Activated CD8-positive, alpha-beta memory T cell treated with anti-CD3 and anti-CD28 coated beads, Interleukin-2, amount 10 ng/mL, durations not matched to agents 7 days and 5 days (primary cell): Measurements from ENCODE around the gene SMLR1. TPM values are rescaled to one million over a fixed set of nuclear protein-coding genes. Genes with fewer than 3 reads are reported as not detected.

Experiments used
- ATAC-seq: fragments of 150-1000 bp; cut with Tn5 transposase; one replicate; pipeline ENCODE4 v1.10.0; 2021; ENCODE audit warnings: moderate library complexity
- CTCF ChIA-PET: fragments of 350-600 bp; sonication (Branson Sonifier 250); formaldehyde crosslinking; loops from one replicate; lab custom pipeline; 2021; ENCODE audit warnings: antibody characterized with exemption; lab: Charles Lee
- DNase-seq: peaks from one replicate; pipeline ENCODE4 v3.0.0-alpha.2; 2020
- H3K27ac Mint-ChIP-seq: one replicate; pipeline ENCODE4 v1.8.0; 2021; ENCODE audit warnings: mild to moderate bottlenecking, mixed read lengths
- H3K27me3 Mint-ChIP-seq: one replicate; pipeline ENCODE4 v1.8.0; 2021; ENCODE audit warnings: mixed read lengths
- H3K36me3 Mint-ChIP-seq: one replicate; pipeline ENCODE4 v1.8.0; 2021; ENCODE audit warnings: mild to moderate bottlenecking, mixed read lengths
- H3K4me1 Mint-ChIP-seq: one replicate; pipeline ENCODE4 v1.8.0; 2021; ENCODE audit warnings: mixed read lengths
- H3K4me3 Mint-ChIP-seq: one replicate; pipeline ENCODE4 v1.8.0; 2021; ENCODE audit warnings: mild to moderate bottlenecking, moderate library complexity, mixed read lengths
- H3K9me3 Mint-ChIP-seq: one replicate; pipeline ENCODE4 v1.8.0; 2022; ENCODE audit warnings: low read depth, mixed read lengths
- total RNA-seq, 2 experiments: library from RNA; stranded (reverse); gene quantifications; one replicate each; pipeline ENCODE4 v1.2.3, GENCODE V29; 2021

Gene SMLR1
- total RNA-seq, 2 experiments from 2014 or later, result not detected

GRCh38 chr6:130849594-130849993, 22.4 kb downstream of the SMLR1 start:
- Mint-ChIP-seq H3K27ac (no peak overlapping the region), H3K9me3 (no peaks in the 10 kb centered on the region), H3K4me3 (no peak overlapping the region), H3K4me1 (peaks cover 12% of the 10 kb centered on the region), H3K27me3 (no peaks in the 10 kb centered on the region), H3K36me3 (no peaks in the 10 kb centered on the region)
- CTCF ChIA-PET, result interaction anchor here (0.8 kb wide), 1 partner anchor 22 kb away, joined by 3 read pairs; no protein-coding TSS in a partner anchor
- ATAC-seq (no peak), DNase-seq (no peak)

DNA sequence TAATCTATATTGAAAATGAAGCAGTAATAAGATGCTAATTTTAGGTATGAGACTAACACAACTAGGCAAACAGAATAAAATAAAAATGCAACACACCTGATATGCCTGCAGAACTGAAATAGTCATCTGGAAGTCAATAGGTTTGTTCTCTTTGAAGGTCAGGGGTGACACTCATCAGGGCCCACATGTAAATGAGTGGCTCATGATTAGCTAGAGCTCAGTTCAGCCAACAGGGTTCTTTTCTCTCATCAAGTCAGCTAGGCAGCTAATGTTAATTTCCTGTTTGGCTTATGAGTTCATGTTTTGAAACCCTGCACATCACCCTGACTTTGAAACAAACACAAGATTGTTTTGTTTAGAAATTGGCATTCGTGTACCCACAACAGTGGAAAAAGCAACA, 23.8 kb downstream of the SMLR1 start:
- DNase-seq, result no peak
- H3K27me3 Mint-ChIP-seq, result no peaks in the 10 kb centered on the region
- no peaks in the 10 kb centered on the region for H3K9me3 Mint-ChIP-seq
- ATAC-seq, result no peak
- H3K4me3 Mint-ChIP-seq, result no peak overlapping the region
- CTCF ChIA-PET, result interaction anchor here (0.9 to 1.4 kb wide), 4 partner anchors 12 to 529 kb away, joined by 3 to 7 read pairs (median 3); no protein-coding TSS in a partner anchor
- no peak overlapping the region for H3K27ac Mint-ChIP-seq
- H3K4me1 Mint-ChIP-seq, result peaks cover 12% of the 10 kb centered on the region
- H3K36me3 Mint-ChIP-seq, result no peaks in the 10 kb centered on the region

GRCh38 chr6:130852844-130853554, 25.8 kb downstream of the SMLR1 start:
- H3K27ac Mint-ChIP-seq, result no peak overlapping the region
- CTCF ChIA-PET, result no interaction called here
- peaks cover 12% of the 10 kb centered on the region for H3K4me1 Mint-ChIP-seq

GRCh38 chr6:130853555-130854183, 26.5 kb downstream of the SMLR1 start:
- Mint-ChIP-seq H3K27me3 (no peaks in the 10 kb centered on the region), H3K27ac (no peak overlapping the region), H3K36me3 (no peaks in the 10 kb centered on the region), H3K4me3 (no peak overlapping the region), H3K4me1 (peaks cover 9% of the 10 kb centered on the region), H3K9me3 (no peaks in the 10 kb centered on the region)
- ATAC-seq (no peak), DNase-seq (no peak)
- CTCF ChIA-PET, result no interaction called here

More at GRCh38 chr6:130852844-130853554, 25.8 kb downstream of the SMLR1 start:
- DNase-seq (no peak), ATAC-seq (no peak)
- no peaks in the 10 kb centered on the region for H3K27me3 Mint-ChIP-seq
- no peaks in the 10 kb centered on the region for H3K9me3 Mint-ChIP-seq
- H3K4me3 Mint-ChIP-seq, result no peak overlapping the region
- H3K36me3 Mint-ChIP-seq, result no peaks in the 10 kb centered on the region

DNA sequence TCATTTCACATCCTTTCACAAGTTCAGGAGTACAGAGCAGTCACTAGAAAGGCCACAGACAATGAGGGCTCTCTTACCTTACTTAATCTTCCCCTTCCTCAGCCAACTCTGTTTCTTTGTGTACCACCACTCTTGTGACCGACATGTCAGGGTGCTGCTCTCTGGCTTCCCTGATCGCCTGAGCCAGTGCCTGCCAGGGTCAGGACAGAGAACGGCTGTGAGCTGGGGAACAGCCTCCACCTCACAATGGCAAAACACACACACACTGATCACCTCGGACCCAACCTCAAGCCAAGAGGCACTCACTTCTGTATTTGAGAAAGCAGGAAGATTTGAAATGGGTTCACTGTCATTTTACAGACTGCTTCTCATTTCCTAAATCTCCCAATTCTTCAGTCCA, 30.8 kb downstream of the SMLR1 start:
- ATAC-seq, result no peak
- CTCF ChIA-PET, result no interaction called here
- Mint-ChIP-seq H3K4me1 (no peaks in the 10 kb centered on the region), H3K4me3 (no peak overlapping the region), H3K27ac (no peak overlapping the region), H3K27me3 (no peaks in the 10 kb centered on the region), H3K36me3 (no peaks in the 10 kb centered on the region), H3K9me3 (no peaks in the 10 kb centered on the region)
- DNase-seq, result no peak

GRCh38 chr6:130858498-130859160, 31.4 kb downstream of the SMLR1 start:
- CTCF ChIA-PET, result no interaction called here
- H3K9me3 Mint-ChIP-seq, result no peaks in the 10 kb centered on the region
- H3K27ac Mint-ChIP-seq, result no peak overlapping the region
- ATAC-seq (no peak), DNase-seq (no peak)
- no peaks in the 10 kb centered on the region for H3K4me1 Mint-ChIP-seq
- no peak overlapping the region for H3K4me3 Mint-ChIP-seq
- H3K27me3 Mint-ChIP-seq, result no peaks in the 10 kb centered on the region
- no peaks in the 10 kb centered on the region for H3K36me3 Mint-ChIP-seq

GRCh38 chr6:130859161-130859867, 32.1 kb downstream of the SMLR1 start:
- Mint-ChIP-seq H3K27ac (no peak overlapping the region), H3K36me3 (no peaks in the 10 kb centered on the region)
- no peak for ATAC-seq

GRCh38 chr6:130862370-130862769, 35.2 kb downstream of the SMLR1 start:
- DNase-seq (no peak), ATAC-seq (no peak)
- no peaks in the 10 kb centered on the region for H3K9me3 Mint-ChIP-seq
- H3K36me3 Mint-ChIP-seq, result no peaks in the 10 kb centered on the region
- no peak overlapping the region for H3K4me3 Mint-ChIP-seq
- no peaks in the 10 kb centered on the region for H3K4me1 Mint-ChIP-seq
- CTCF ChIA-PET, result interaction anchor here (0.6 kb wide), 1 partner anchor 12 kb away, joined by 3 read pairs; no protein-coding TSS in a partner anchor
- no peak overlapping the region for H3K27ac Mint-ChIP-seq
- no peaks in the 10 kb centered on the region for H3K27me3 Mint-ChIP-seq

More at GRCh38 chr6:130859161-130859867, 32.1 kb downstream of the SMLR1 start:
- H3K4me1 Mint-ChIP-seq, result no peaks in the 10 kb centered on the region
- no peak for DNase-seq
- H3K4me3 Mint-ChIP-seq, result no peak overlapping the region
- no peaks in the 10 kb centered on the region for H3K27me3 Mint-ChIP-seq
- CTCF ChIA-PET, result interaction anchor here (1.0 kb wide), 1 partner anchor 17 kb away, joined by 3 read pairs; no protein-coding TSS in a partner anchor
- no peaks in the 10 kb centered on the region for H3K9me3 Mint-ChIP-seq

- no peaks in the 10 kb centered on the region for H3K27me3 Mint-ChIP-seq
- ATAC-seq (no peak), DNase-seq (no peak)
- no peak overlapping the region for H3K27ac Mint-ChIP-seq
- no peaks in the 10 kb centered on the region for H3K9me3 Mint-ChIP-seq
- CTCF ChIA-PET, result interaction anchor here (1.0 to 1.5 kb wide), 2 partner anchors 9 to 26 kb away, joined by 3 to 5 read pairs; no protein-coding TSS in a partner anchor
- no peaks in the 10 kb centered on the region for H3K4me1 Mint-ChIP-seq
- no peak overlapping the region for H3K4me3 Mint-ChIP-seq
- no peaks in the 10 kb centered on the region for H3K36me3 Mint-ChIP-seq
These were observed 36.4 kb downstream of the SMLR1 start for GRCh38 chr6:130863415-130864230.

DNA sequence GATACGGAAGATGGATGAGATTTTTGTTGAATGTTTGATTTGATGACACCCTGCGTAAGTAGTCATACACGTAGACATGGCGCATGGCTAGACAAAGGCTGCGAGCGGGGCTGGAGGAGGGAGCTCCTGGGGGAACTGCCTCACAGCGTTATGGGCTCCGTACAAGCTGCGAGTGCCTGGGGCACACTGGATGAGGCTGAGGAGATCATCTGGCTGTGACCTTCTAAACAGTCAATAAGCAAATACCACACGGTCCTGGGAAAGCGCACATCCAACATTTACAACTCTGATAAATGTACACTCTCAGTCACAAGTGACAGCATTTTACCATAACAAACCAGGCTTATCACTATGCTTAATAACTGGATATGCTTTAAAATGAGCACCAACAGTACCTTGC, 37.1 kb downstream of the SMLR1 start:
- Mint-ChIP-seq H3K9me3 (no peaks in the 10 kb centered on the region), H3K4me3 (no peak overlapping the region), H3K36me3 (no peaks in the 10 kb centered on the region), H3K27me3 (no peaks in the 10 kb centered on the region), H3K27ac (no peak overlapping the region), H3K4me1 (no peaks in the 10 kb centered on the region)
- DNase-seq, result no peak
- CTCF ChIA-PET, result interaction anchor here (1.0 to 1.5 kb wide), 2 partner anchors 8 to 25 kb away, joined by 3 to 5 read pairs; no protein-coding TSS in a partner anchor
- ATAC-seq, result no peak

GRCh38 chr6:130865793-130866192, 38.6 kb downstream of the SMLR1 start:
- Mint-ChIP-seq H3K36me3 (no peaks in the 10 kb centered on the region), H3K9me3 (no peaks in the 10 kb centered on the region), H3K27me3 (no peaks in the 10 kb centered on the region), H3K4me3 (no peak overlapping the region), H3K4me1 (peaks cover 4% of the 10 kb centered on the region), H3K27ac (no peak overlapping the region)
- DNase-seq (no peak), ATAC-seq (no peak)
- CTCF ChIA-PET, result no interaction called here

DNA sequence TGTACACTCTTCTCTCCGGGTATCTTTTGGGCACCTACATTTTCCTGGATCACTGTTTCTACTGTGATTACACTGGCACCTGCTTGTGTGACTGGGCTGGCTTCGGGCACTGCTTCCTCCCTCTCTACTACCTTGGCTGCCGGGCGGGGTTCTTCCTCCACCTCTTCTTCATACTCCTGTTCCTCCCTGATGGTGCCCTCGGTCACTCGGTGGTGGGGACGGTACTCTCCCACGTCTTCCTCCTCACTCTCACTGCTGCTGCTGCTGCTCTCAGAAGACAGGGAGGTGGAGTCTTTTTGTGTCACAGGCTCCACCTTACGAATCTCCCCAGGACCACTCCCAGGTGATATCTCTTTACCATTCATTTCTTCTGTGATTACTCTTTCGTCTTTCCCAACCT, 42.5 kb downstream of the SMLR1 start:
- no peak overlapping the region for H3K27ac Mint-ChIP-seq
- H3K27me3 Mint-ChIP-seq, result no peaks in the 10 kb centered on the region
- peaks cover 7% of the 10 kb centered on the region for H3K4me1 Mint-ChIP-seq
- no peak overlapping the region for H3K4me3 Mint-ChIP-seq
- CTCF ChIA-PET, result no interaction called here
- no peaks in the 10 kb centered on the region for H3K9me3 Mint-ChIP-seq
- ATAC-seq (no peak), DNase-seq (no peak)
- no peaks in the 10 kb centered on the region for H3K36me3 Mint-ChIP-seq
